T-helper 2 cell (primary cell): ENCODE results near the gene APOBEC4.
A peak's percentile ranks its signal among the peaks of the same experiment; 100 is the strongest.
"Not testable (repeated sequence)": the region's sequence is repeated elsewhere in the genome, so short reads cannot be mapped to it uniquely, and the experiment has no call there.

Source experiments
- DNase-seq, 5 experiments: peaks; one replicate each; pipeline versions ENCODE4 v3.0.0 to v3.0.0-alpha.2; 2012 to 2022
- total RNA-seq, 2 donors: gene quantifications; one replicate each; lab custom pipeline; 2026; lab: John Stamatoyannopoulos, UW

Gene APOBEC4
- 0 to 0.13 reads per million in 2 donors for total RNA-seq

- peak in 1 of 5 experiments; percentile 54 for DNase-seq
These were observed at the start of gene APOBEC4 for GRCh38 chr1:183652547-183653461. Gene APOBEC4 (minus strand): TSS chr1:183653316. CDS start chr1:183648781, 4,535 bp downstream.

GRCh38 chr1:183702813-183703198, 49.7 kb upstream of the APOBEC4 start:
- DNase-seq, result no peak

GRCh38 chr1:183702087-183702812, 49.1 kb upstream of the APOBEC4 start:
- no peak for DNase-seq

GRCh38 chr1:183699616-183700160, 46.6 kb upstream of the APOBEC4 start:
- no peak for DNase-seq

- DNase-seq, result no peak
These were observed 44.9 kb upstream of the APOBEC4 start for GRCh38 chr1:183697814-183698590.

GRCh38 chr1:183696981-183697380, 43.9 kb upstream of the APOBEC4 start:
- DNase-seq, result no peak

GRCh38 chr1:183694755-183695154, 41.6 kb upstream of the APOBEC4 start:
- DNase-seq, result no peak

- DNase-seq, result no peak
These were observed 41.0 kb upstream of the APOBEC4 start for GRCh38 chr1:183694066-183694465.

- DNase-seq, result no peak
These were observed 40.4 kb upstream of the APOBEC4 start for GRCh38 chr1:183693521-183693920.

GRCh38 chr1:183689762-183690204, 36.7 kb upstream of the APOBEC4 start:
- DNase-seq, result peak in 1 of 5 experiments; percentile 45

GRCh38 chr1:183688341-183689060, 35.4 kb upstream of the APOBEC4 start:
- DNase-seq, result no peak

- DNase-seq, result no peak
These were observed 34.6 kb upstream of the APOBEC4 start for GRCh38 chr1:183687546-183688304.

- no peak for DNase-seq
These were observed 33.1 kb upstream of the APOBEC4 start for GRCh38 chr1:183686229-183686628.

GRCh38 chr1:183685112-183685713, 32.1 kb upstream of the APOBEC4 start:
- peak in 2 of 5 experiments; percentile 25 to 65 for DNase-seq

- DNase-seq, result not testable (repeated sequence)
These were observed 26.2 kb upstream of the APOBEC4 start for GRCh38 chr1:183679363-183679762.

GRCh38 chr1:183678819-183679218, 25.7 kb upstream of the APOBEC4 start:
- no peak for DNase-seq

GRCh38 chr1:183676586-183677189, 23.6 kb upstream of the APOBEC4 start:
- no peak for DNase-seq

- no peak for DNase-seq
These were observed 22.9 kb upstream of the APOBEC4 start for GRCh38 chr1:183675883-183676585.

- DNase-seq, result no peak
These were observed 22.3 kb upstream of the APOBEC4 start for GRCh38 chr1:183675381-183675780.
